ENCODE data around the gene OGDH.

OGDH gene

GRCh38 chr7:44602576-44602910, 3.9 kb upstream of the OGDH start:
- H3K4me2 ChIP-seq (ENCODE audit: low read length, poor library complexity, severe bottlenecking) = no peak overlapping the region
- no peak overlapping the region for H3K4me3 ChIP-seq (ENCODE audit: insufficient read depth in 1 of 2, low read depth in 1 of 2, low read length in 2 of 2)
- no peak overlapping the region for H2BK5ac ChIP-seq (ENCODE audit: low read depth, low read length, poor library complexity, severe bottlenecking)
- 79% methylated on average over 1 of the region's 1 CpG for WGBS
- no peak overlapping the region for H3K18ac ChIP-seq (ENCODE audit: low read depth in 1 of 2, low read length in 2 of 2)
- H2BK15ac ChIP-seq (ENCODE audit: low read depth, poor library complexity, severe bottlenecking) = no peak overlapping the region
- peaks cover 0 to 8% of the 10 kb centered on the region in 2 experiments for H3K27me3 ChIP-seq (ENCODE audit: control insufficient read depth in 1 of 2, insufficient read depth in 1 of 2, low read length in 2 of 2)
- H4K8ac ChIP-seq (ENCODE audit: low read length) = no peak overlapping the region
- H4K91ac ChIP-seq (ENCODE audit: low read length) = no peak overlapping the region
- DNase-seq = no peak
- no peak overlapping the region for H3K9ac ChIP-seq (ENCODE audit: low read length)
- no peaks in the 10 kb centered on the region for H3K9me3 ChIP-seq (ENCODE audit: control insufficient read depth, low read length)
- H2BK12ac ChIP-seq (ENCODE audit: low read length in 2 of 2) = no peak overlapping the region
- H3K4ac ChIP-seq (ENCODE audit: low read depth in 1 of 2, low read length in 2 of 2) = no peak overlapping the region
- peaks cover 3% of the 10 kb centered on the region for H3K4me1 ChIP-seq (ENCODE audit: control insufficient read depth, insufficient read depth, low read depth, low read length)
- no peak overlapping the region for H2AFZ ChIP-seq (ENCODE audit: low read depth, low read length)
- H2AK5ac ChIP-seq (ENCODE audit: low read length, severe bottlenecking) = no peak overlapping the region
- no peak overlapping the region for H3K23ac ChIP-seq (ENCODE audit: low read length in 2 of 2)
- H3K14ac ChIP-seq (ENCODE audit: low read length in 2 of 2) = no peak overlapping the region
- no peaks in the 10 kb centered on the region for H3K36me3 ChIP-seq (ENCODE audit: control insufficient read depth in 1 of 2, insufficient read depth in 2 of 2, low read depth in 1 of 2, low read length in 2 of 2)
- no peak overlapping the region for H2BK120ac ChIP-seq (ENCODE audit: low read depth, low read length)
- H3K27ac ChIP-seq (ENCODE audit: low read length, poor library complexity, severe bottlenecking) = no peak overlapping the region
- no peaks in the 10 kb centered on the region for H3K79me1 ChIP-seq (replicated peaks; ENCODE audit: low read length, poor library complexity, severe bottlenecking)

GRCh38 chr7:44603193-44603592, 3.2 kb upstream of the OGDH start:
- H3K23ac ChIP-seq (ENCODE audit: low read length in 2 of 2) = no peak overlapping the region
- no peak overlapping the region for H2BK15ac ChIP-seq (ENCODE audit: low read depth, poor library complexity, severe bottlenecking)
- no peak overlapping the region for H4K8ac ChIP-seq (ENCODE audit: low read length)
- H3K36me3 ChIP-seq (ENCODE audit: control insufficient read depth in 1 of 2, insufficient read depth in 2 of 2, low read depth in 1 of 2, low read length in 2 of 2) = no peaks in the 10 kb centered on the region
- no peak overlapping the region for H3K14ac ChIP-seq (ENCODE audit: low read length in 2 of 2)
- H2AK5ac ChIP-seq (ENCODE audit: low read length, severe bottlenecking) = no peak overlapping the region
- H3K4me2 ChIP-seq (ENCODE audit: low read length, poor library complexity, severe bottlenecking) = no peak overlapping the region
- peaks cover 4% of the 10 kb centered on the region for H3K4me1 ChIP-seq (ENCODE audit: control insufficient read depth, insufficient read depth, low read depth, low read length)
- H3K9me3 ChIP-seq (ENCODE audit: control insufficient read depth, low read length) = no peaks in the 10 kb centered on the region
- no peak for DNase-seq
- no peak overlapping the region for H2AFZ ChIP-seq (ENCODE audit: low read depth, low read length)
- no peak overlapping the region for H2BK5ac ChIP-seq (ENCODE audit: low read depth, low read length, poor library complexity, severe bottlenecking)
- H3K4ac ChIP-seq (ENCODE audit: low read depth in 1 of 2, low read length in 2 of 2) = no peak overlapping the region
- H3K4me3 ChIP-seq (ENCODE audit: insufficient read depth in 1 of 2, low read depth in 1 of 2, low read length in 2 of 2) = no peak overlapping the region
- H2BK12ac ChIP-seq (ENCODE audit: low read length in 2 of 2) = no peak overlapping the region
- no peak overlapping the region for H4K91ac ChIP-seq (ENCODE audit: low read length)
- no peak overlapping the region for H3K27ac ChIP-seq (ENCODE audit: low read length, poor library complexity, severe bottlenecking)
- 89% methylated on average over 3 of the region's 6 CpGs for WGBS
- H3K18ac ChIP-seq (ENCODE audit: low read depth in 1 of 2, low read length in 2 of 2) = no peak overlapping the region
- H3K79me1 ChIP-seq (replicated peaks; ENCODE audit: low read length, poor library complexity, severe bottlenecking) = no peaks in the 10 kb centered on the region
- H3K27me3 ChIP-seq (ENCODE audit: control insufficient read depth in 1 of 2, insufficient read depth in 1 of 2, low read length in 2 of 2) = peaks cover 0 to 8% of the 10 kb centered on the region in 2 experiments
- H3K9ac ChIP-seq (ENCODE audit: low read length) = no peak overlapping the region
- no peak overlapping the region for H2BK120ac ChIP-seq (ENCODE audit: low read depth, low read length)

GRCh38 chr7:44604941-44605340, 1.5 kb upstream of the OGDH start:
- H2BK15ac ChIP-seq (ENCODE audit: low read depth, poor library complexity, severe bottlenecking) = no peak overlapping the region
- no peak overlapping the region for H3K23ac ChIP-seq (ENCODE audit: low read length in 2 of 2)
- H3K36me3 ChIP-seq (ENCODE audit: control insufficient read depth in 1 of 2, insufficient read depth in 2 of 2, low read depth in 1 of 2, low read length in 2 of 2) = no peaks in the 10 kb centered on the region
- H2BK12ac ChIP-seq (ENCODE audit: low read length in 2 of 2) = no peak overlapping the region
- no peak overlapping the region for H3K27ac ChIP-seq (ENCODE audit: low read length, poor library complexity, severe bottlenecking)
- H3K14ac ChIP-seq (ENCODE audit: low read length in 2 of 2) = no peak overlapping the region
- no peak overlapping the region for H3K4ac ChIP-seq (ENCODE audit: low read depth in 1 of 2, low read length in 2 of 2)
- H2AFZ ChIP-seq (ENCODE audit: low read depth, low read length) = no peak overlapping the region
- H3K9me3 ChIP-seq (ENCODE audit: control insufficient read depth, low read length) = no peaks in the 10 kb centered on the region
- H4K91ac ChIP-seq (ENCODE audit: low read length) = no peak overlapping the region
- no peak overlapping the region for H3K4me3 ChIP-seq (ENCODE audit: insufficient read depth in 1 of 2, low read depth in 1 of 2, low read length in 2 of 2)
- peaks cover 9% of the 10 kb centered on the region for H3K4me1 ChIP-seq (ENCODE audit: control insufficient read depth, insufficient read depth, low read depth, low read length)
- no peak overlapping the region for H2AK5ac ChIP-seq (ENCODE audit: low read length, severe bottlenecking)
- no peak overlapping the region for H4K8ac ChIP-seq (ENCODE audit: low read length)
- no peak overlapping the region for H3K4me2 ChIP-seq (ENCODE audit: low read length, poor library complexity, severe bottlenecking)
- no peak overlapping the region for H2BK120ac ChIP-seq (ENCODE audit: low read depth, low read length)
- no peaks in the 10 kb centered on the region for H3K79me1 ChIP-seq (replicated peaks; ENCODE audit: low read length, poor library complexity, severe bottlenecking)
- 100% methylated on average over 1 of the region's 2 CpGs for WGBS
- no peak for DNase-seq
- peaks cover 0 to 8% of the 10 kb centered on the region in 2 experiments for H3K27me3 ChIP-seq (ENCODE audit: control insufficient read depth in 1 of 2, insufficient read depth in 1 of 2, low read length in 2 of 2)
- H2BK5ac ChIP-seq (ENCODE audit: low read depth, low read length, poor library complexity, severe bottlenecking) = no peak overlapping the region
- H3K18ac ChIP-seq (ENCODE audit: low read depth in 1 of 2, low read length in 2 of 2) = no peak overlapping the region
- peak overlapping the region; percentile 94 for H3K9ac ChIP-seq (ENCODE audit: low read length)

- Histone ChIP-seq H4K8ac (ENCODE audit: low read length) (no peak overlapping the region), H3K14ac (ENCODE audit: low read length in 2 of 2) (no peak overlapping the region), H2BK5ac (ENCODE audit: low read depth, low read length, poor library complexity, severe bottlenecking) (no peak overlapping the region), H2BK15ac (ENCODE audit: low read depth, poor library complexity, severe bottlenecking) (no peak overlapping the region), H2AK5ac (ENCODE audit: low read length, severe bottlenecking) (no peak overlapping the region), H3K4me1 (ENCODE audit: control insufficient read depth, insufficient read depth, low read depth, low read length) (peaks cover 9% of the 10 kb centered on the region), H3K79me1 (replicated peaks; ENCODE audit: low read length, poor library complexity, severe bottlenecking) (no peaks in the 10 kb centered on the region), H4K91ac (ENCODE audit: low read length) (no peak overlapping the region), H3K4me3 (ENCODE audit: insufficient read depth in 1 of 2, low read depth in 1 of 2, low read length in 2 of 2) (peak overlapping the region; percentile 73 to 99), H3K36me3 (ENCODE audit: control insufficient read depth in 1 of 2, insufficient read depth in 2 of 2, low read depth in 1 of 2, low read length in 2 of 2) (no peaks in the 10 kb centered on the region), H2BK12ac (ENCODE audit: low read length in 2 of 2) (no peak overlapping the region), H2BK120ac (ENCODE audit: low read depth, low read length) (no peak overlapping the region), H2AFZ (ENCODE audit: low read depth, low read length) (peak overlapping the region; percentile 21), H3K9ac (ENCODE audit: low read length) (peak overlapping the region; percentile 94), H3K27ac (ENCODE audit: low read length, poor library complexity, severe bottlenecking) (peak overlapping the region; percentile 7), H3K18ac (ENCODE audit: low read depth in 1 of 2, low read length in 2 of 2) (peak overlapping the region; percentile 41 to 49), H3K27me3 (ENCODE audit: control insufficient read depth in 1 of 2, insufficient read depth in 1 of 2, low read length in 2 of 2) (no peaks in the 10 kb centered on the region), H3K4me2 (ENCODE audit: low read length, poor library complexity, severe bottlenecking) (peak overlapping the region; percentile 74), H3K4ac (ENCODE audit: low read depth in 1 of 2, low read length in 2 of 2) (peak overlapping the region in 1 of 2 experiments; percentile 37), H3K9me3 (ENCODE audit: control insufficient read depth, low read length) (no peaks in the 10 kb centered on the region), H3K23ac (ENCODE audit: low read length in 2 of 2) (no peak overlapping the region)
- 62% methylated on average over 29 of the region's 35 CpGs for WGBS
- DNase-seq = no peak
These were observed 978 bp downstream of the OGDH start for GRCh38 chr7:44607141-44608068.

Measured in mesenchymal stem cell (in vitro differentiated cells and primary cell).